ENCODE data around the gene BMAL1. TPM values are rescaled to one million over a fixed set of nuclear protein-coding genes. Genes with fewer than 3 reads are reported as not detected.

The BMAL1 gene
- total and polyA plus RNA-seq, 2 donors (not counting 3 experiments of a cell fraction or from before 2014, with no cell fraction given), result 5.8 to 10.1 TPM

DNA sequence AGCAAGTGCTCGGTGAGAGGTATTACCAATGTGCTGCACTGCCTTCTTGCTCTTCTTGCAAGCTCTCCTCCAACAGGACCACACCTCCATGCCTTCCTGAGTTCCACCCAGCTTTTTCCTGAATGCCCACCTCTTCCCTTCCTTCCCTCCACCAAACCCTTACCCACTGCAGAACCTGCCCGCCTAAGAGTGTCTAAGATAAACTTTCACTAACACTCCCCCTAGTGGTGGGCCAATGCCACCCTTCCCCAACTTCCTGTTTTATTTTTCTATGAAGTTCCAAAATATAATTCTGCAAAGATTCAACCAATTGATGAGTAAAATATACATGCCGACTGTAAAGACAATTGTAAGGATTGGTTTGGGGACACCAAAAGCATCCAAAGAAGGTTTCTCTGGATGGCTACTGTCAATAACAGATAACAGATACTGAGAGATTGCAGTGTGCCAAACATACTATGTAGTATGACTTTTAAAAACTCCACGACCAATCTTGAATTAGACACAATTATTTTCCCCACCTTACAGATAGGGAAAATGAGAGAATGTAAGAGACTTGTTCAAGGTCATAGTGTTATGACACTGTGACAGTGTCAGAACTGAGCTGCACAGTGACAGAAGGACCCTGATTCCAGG is 38.6 kb upstream of the BMAL1 start:
- no peak for TF ChIP-seq MAX (IDR thresholded peaks at IDR 0.05; ENCODE audit: insufficient read depth, insufficient read length)
- TF ChIP-seq CTCF (IDR thresholded peaks at IDR 0.05; ENCODE audit: extremely low read depth in 1 of 2, insufficient read depth in 1 of 2, low read depth in 1 of 2, low read length in 2 of 2), result peak; percentile 74 to 81
- no peak for TF ChIP-seq JUN (IDR thresholded peaks at IDR 0.05; ENCODE audit: borderline replicate concordance, insufficient read depth, insufficient read length, low read depth)
- TF ChIP-seq EZH2 (IDR thresholded peaks at IDR 0.05; ENCODE audit: borderline replicate concordance, low read depth, low read length, severe bottlenecking), result no peak
- ChIA-PET POLR2A (no interaction called here), CTCF (interaction anchor here (0.7 to 7.4 kb wide), 23 partner anchors 8 to 908 kb away, joined by 3 to 170 read pairs (median 4); no protein-coding TSS in a partner anchor)
- DNase-seq (ENCODE audit: low read depth, low spot score) (peak; percentile 38), FAIRE-seq (peak; percentile 77)
- intact Hi-C loops (cut with micrococcal nuclease) (loop anchor here (1.0 kb wide), 4 partner anchors 29 to 275 kb away; no protein-coding TSS in a partner anchor), dilution Hi-C loops (cut with MboI; ENCODE audit: extremely low pct_ligation_motif_present, low sequenced_read_pairs) (no loop called here)
- Histone ChIP-seq H3K9me3 (replicated peaks; ENCODE audit: control insufficient read depth, insufficient read depth, low read length) (no peaks in the 10 kb centered on the region), H3K4me3 (replicated peaks in 1 of 3; ENCODE audit: insufficient read depth in 1 of 3, low read depth in 1 of 3, low read length in 3 of 3) (no peak overlapping the region), H3K4me2 (ENCODE audit: insufficient read depth, low read length) (no peak overlapping the region), H2AFZ (ENCODE audit: low read depth, low read length) (peak overlapping the region; percentile 44), H3K27me3 (ENCODE audit: control insufficient read depth in 2 of 2, insufficient read depth in 2 of 2, low read length in 2 of 2) (peaks cover 11 to 20% of the 10 kb centered on the region in 2 experiments), H3K79me2 (ENCODE audit: control insufficient read depth, insufficient read depth, low read length) (no peaks in the 10 kb centered on the region), H3K9me1 (replicated peaks; ENCODE audit: control insufficient read depth, extremely low read depth, insufficient read depth, low read length) (no peaks in the 10 kb centered on the region), H3K4me1 (ENCODE audit: control insufficient read depth, extremely low read depth, insufficient read depth, low read length) (no peaks in the 10 kb centered on the region), H3K27ac (ENCODE audit: insufficient read depth, low read depth, low read length) (no peak overlapping the region), H3K9ac (replicated peaks; ENCODE audit: extremely low read depth, insufficient read depth, low read length) (no peak overlapping the region), H4K20me1 (replicated peaks; ENCODE audit: control insufficient read depth, extremely low read depth, insufficient read depth, low read length) (no peaks in the 10 kb centered on the region), H3K36me3 (ENCODE audit: control insufficient read depth in 2 of 2, extremely low read depth in 1 of 2, insufficient read depth in 2 of 2, low read length in 2 of 2) (no peaks in the 10 kb centered on the region)
- BruUV-seq (replicated peaks), result no TSS peak
